CD14-positive monocyte (primary cell): ENCODE measurements around the gene STAT4. TPM values are rescaled to one million over a fixed set of nuclear protein-coding genes. Genes with fewer than 3 reads are reported as not detected.

Source experiments
- DNase-seq, 3 donors: peaks; one replicate each; pipeline ENCODE4 v3.0.0-alpha.2; 2011 to 2022
- H2AFZ ChIP-seq: 2 replicates; pipeline ENCODE4 v1.6.0; 2012; ENCODE audit warnings: mild to moderate bottlenecking, low read depth, low read length, inconsistent platforms; ENCODE audit not compliant: insufficient read depth, poor library complexity, severe bottlenecking
- H3K27ac ChIP-seq, 2 donors: 1 replicate in 1 of 2; 2 replicates in 1 of 2; pipeline ENCODE4 v1.5.1; 2012 to 2013; ENCODE audit warnings: low read length in 2 of 2, control low read depth in 1 of 2, inconsistent platforms in 1 of 2, low read depth in 1 of 2, mild to moderate bottlenecking in 1 of 2
- H3K27me3 ChIP-seq, 2 donors: one replicate each; pipeline versions ENCODE4 v1.6.0 to v1.6.1; 2011 to 2013; ENCODE audit warnings: low read length in 2 of 2; ENCODE audit not compliant: control insufficient read depth in 2 of 2, insufficient read depth in 2 of 2
- H3K36me3 ChIP-seq, 2 donors: replicated peaks in 1 of 2; 1 replicate in 1 of 2; 2 replicates in 1 of 2; pipeline versions ENCODE4 v1.5.1 to v1.6.1; 2012 to 2013; ENCODE audit warnings: low read length in 2 of 2, control low read depth in 1 of 2, inconsistent platforms in 1 of 2, mild to moderate bottlenecking in 1 of 2; ENCODE audit not compliant: insufficient read depth in 2 of 2, control insufficient read depth in 1 of 2
- H3K4me1 ChIP-seq, 2 donors: 1 replicate in 1 of 2; 2 replicates in 1 of 2; pipeline versions ENCODE4 v1.5.1 to v1.6.1; 2012 to 2013; ENCODE audit warnings: low read length in 2 of 2, control low read depth in 1 of 2, inconsistent platforms in 1 of 2, mild to moderate bottlenecking in 1 of 2, moderate library complexity in 1 of 2; ENCODE audit not compliant: insufficient read depth in 2 of 2, control insufficient read depth in 1 of 2
- H3K4me2 ChIP-seq: replicated peaks from 2 replicates; pipeline ENCODE3; 2012; ENCODE audit warnings: low read length, moderate library complexity, mild to moderate bottlenecking; ENCODE audit not compliant: poor library complexity, severe bottlenecking; ENCODE audit errors: extremely low read depth
- H3K4me3 ChIP-seq, 3 experiments: fragments of 200-600 bp in 1 of 3; sonication (generic) in 1 of 3; replicated peaks in 1 of 3; 1 replicate in 2 of 3; 2 replicates in 1 of 3; pipeline ENCODE4 v1.5.1; 2011 to 2013; ENCODE audit warnings: low read length in 3 of 3, mild to moderate bottlenecking in 3 of 3, control low read depth in 2 of 3, low read depth in 2 of 3, inconsistent platforms in 1 of 3, moderate library complexity in 1 of 3
- H3K79me2 ChIP-seq: 2 replicates; pipeline ENCODE4 v1.6.0; 2012; ENCODE audit warnings: mild to moderate bottlenecking, control low read depth, inconsistent platforms, low read length, moderate library complexity; ENCODE audit not compliant: insufficient read depth
- H3K9ac ChIP-seq: 2 replicates; pipeline ENCODE4 v1.6.0; 2017; ENCODE audit warnings: low read length, mild to moderate bottlenecking; ENCODE audit not compliant: insufficient read depth, poor library complexity, severe bottlenecking
- H3K9me3 ChIP-seq, 2 donors: replicated peaks in 1 of 2; 1 replicate in 1 of 2; 2 replicates in 1 of 2; pipeline versions ENCODE4 v1.5.1 to v1.6.1; 2012 to 2013; ENCODE audit warnings: low read length in 2 of 2, control low read depth in 1 of 2; ENCODE audit not compliant: control insufficient read depth in 1 of 2, insufficient read depth in 1 of 2
- H4K20me1 ChIP-seq: 2 replicates; pipeline ENCODE4 v1.6.0; 2012; ENCODE audit warnings: mild to moderate bottlenecking, low read length, control low read depth, moderate library complexity; ENCODE audit not compliant: insufficient read depth
- H3K27ac Mint-ChIP-seq, 7 donors: one replicate each; pipeline ENCODE4 v1.8.0; 2020; ENCODE audit warnings: mild to moderate bottlenecking in 7 of 7, mixed read lengths in 7 of 7, moderate library complexity in 6 of 7, inconsistent platforms in 2 of 7
- H3K27me3 Mint-ChIP-seq, 3 donors: one replicate each; pipeline ENCODE4 v1.8.0; 2021 to 2022; ENCODE audit warnings: low read depth in 3 of 3, mild to moderate bottlenecking in 3 of 3, mixed read lengths in 3 of 3, moderate library complexity in 3 of 3, inconsistent platforms in 1 of 3
- H3K36me3 Mint-ChIP-seq, 2 donors: one replicate each; pipeline ENCODE4 v1.8.0; 2020; ENCODE audit warnings: mixed read lengths in 2 of 2, inconsistent platforms in 1 of 2, mild to moderate bottlenecking in 1 of 2
- H3K4me1 Mint-ChIP-seq: one replicate; pipeline ENCODE4 v1.8.0; 2020; ENCODE audit warnings: mild to moderate bottlenecking, mixed read lengths
- H3K4me3 Mint-ChIP-seq, 2 donors: one replicate each; pipeline ENCODE4 v1.8.0; 2020; ENCODE audit warnings: mild to moderate bottlenecking in 2 of 2, mixed read lengths in 2 of 2, moderate library complexity in 1 of 2
- H3K9me3 Mint-ChIP-seq, 7 donors: one replicate each; pipeline ENCODE4 v1.8.0; 2020 to 2022; ENCODE audit warnings: mixed read lengths in 7 of 7, mild to moderate bottlenecking in 6 of 7, moderate library complexity in 6 of 7, inconsistent platforms in 2 of 7
- WGBS: methylation state at CpG from one replicate; pipeline ENCODE4 v1.1.5; 2013; ENCODE audit warnings: missing lambda C conversion rate; ENCODE audit not compliant: insufficient coverage; 5-methylcytosine and 5-hydroxymethylcytosine counted together
- intact Hi-C, 2 donors: fragments of 100-400 bp; cut with micrococcal nuclease; formaldehyde crosslinking; loops; one replicate each; pipeline versions ENCODE4 v1.15.0 to v1.15.1; 2023
- polyA plus RNA-seq, 3 donors: library from polyadenylated mRNA; depleted of rRNA in 1 of 3; unstranded in 2 of 3; stranded (reverse) in 1 of 3; fragments of 300-500 nt in 2 of 3; fragments of >200 nt in 1 of 3; fragmentation: Illumina TruSeq in 2 of 3; gene quantifications; 1 replicate in 2 of 3; 2 replicates in 1 of 3; pipeline ENCODE4 v1.2.3, GENCODE V29; 2012 to 2021
- TF ChIP-seq, protein P1 (sequence below): fragments of 200-600 bp; IDR thresholded peaks from one replicate; pipeline ENCODE4 v1.8.0; 2022; ENCODE audit warnings: antibody characterized with exemption, mild to moderate bottlenecking

STAT4 gene
- polyA plus RNA-seq, 3 donors = 0.31 to 0.52 (median 0.31) TPM

DNA sequence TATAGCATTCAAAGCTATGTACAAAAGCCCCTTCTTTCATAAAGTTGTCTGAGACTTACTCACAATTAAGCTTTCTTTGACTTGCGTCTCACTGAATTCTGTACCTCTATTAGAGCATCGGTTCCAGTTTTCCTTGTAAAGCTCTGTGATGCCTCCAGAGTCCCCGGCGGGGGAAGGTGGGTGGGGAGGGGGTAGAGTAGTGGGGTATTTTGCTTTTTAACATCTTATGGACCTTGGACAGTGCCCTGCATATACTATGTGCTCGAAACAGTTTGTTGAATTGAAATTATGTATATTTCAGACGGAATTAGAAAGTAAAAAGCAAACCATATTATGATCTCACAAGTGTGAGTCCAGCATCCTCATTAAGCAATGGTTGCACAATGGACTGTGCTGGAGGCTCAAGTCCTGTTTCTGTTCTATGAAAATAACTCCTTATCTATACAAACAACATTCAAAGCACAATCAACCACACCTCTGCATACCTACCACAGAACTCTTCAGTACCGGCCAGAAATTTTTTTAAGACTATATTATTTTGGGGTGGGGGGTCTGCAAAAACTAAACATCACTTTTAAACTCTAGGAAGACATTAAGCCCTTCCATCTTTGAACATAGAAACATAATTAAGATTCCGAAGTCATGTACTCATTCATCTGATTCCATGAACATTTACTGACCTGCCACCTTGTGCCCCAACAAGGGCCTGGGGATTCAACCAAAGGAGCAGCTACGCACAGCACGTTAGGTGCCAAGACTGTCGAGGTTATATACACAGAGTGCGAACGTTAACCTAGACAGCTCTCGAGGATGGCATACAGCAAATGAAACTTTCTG lies 137.7 kb downstream of the STAT4 start:
- Mint-ChIP-seq H3K4me3 (no peak overlapping the region), H3K4me1 (peaks cover 12% of the 10 kb centered on the region), H3K9me3 (peaks cover 0 to 4% (median 0%) of the 10 kb centered on the region in 7 donors), H3K36me3 (peaks cover 20 to 31% of the 10 kb centered on the region in 2 donors), H3K27ac (no peak overlapping the region), H3K27me3 (peaks cover 0 to 2% (median 0%) of the 10 kb centered on the region in 3 donors)
- peak overlapping the region; percentile 85 for H3K9ac ChIP-seq
- peak overlapping the region; percentile 83 for H2AFZ ChIP-seq
- H3K27me3 ChIP-seq = no peaks in the 10 kb centered on the region
- peaks cover 36 to 38% of the 10 kb centered on the region in 2 donors for H3K4me1 ChIP-seq
- H3K27ac ChIP-seq = peak overlapping the region; percentile 84 to 90
- TF ChIP-seq, protein P1, sequence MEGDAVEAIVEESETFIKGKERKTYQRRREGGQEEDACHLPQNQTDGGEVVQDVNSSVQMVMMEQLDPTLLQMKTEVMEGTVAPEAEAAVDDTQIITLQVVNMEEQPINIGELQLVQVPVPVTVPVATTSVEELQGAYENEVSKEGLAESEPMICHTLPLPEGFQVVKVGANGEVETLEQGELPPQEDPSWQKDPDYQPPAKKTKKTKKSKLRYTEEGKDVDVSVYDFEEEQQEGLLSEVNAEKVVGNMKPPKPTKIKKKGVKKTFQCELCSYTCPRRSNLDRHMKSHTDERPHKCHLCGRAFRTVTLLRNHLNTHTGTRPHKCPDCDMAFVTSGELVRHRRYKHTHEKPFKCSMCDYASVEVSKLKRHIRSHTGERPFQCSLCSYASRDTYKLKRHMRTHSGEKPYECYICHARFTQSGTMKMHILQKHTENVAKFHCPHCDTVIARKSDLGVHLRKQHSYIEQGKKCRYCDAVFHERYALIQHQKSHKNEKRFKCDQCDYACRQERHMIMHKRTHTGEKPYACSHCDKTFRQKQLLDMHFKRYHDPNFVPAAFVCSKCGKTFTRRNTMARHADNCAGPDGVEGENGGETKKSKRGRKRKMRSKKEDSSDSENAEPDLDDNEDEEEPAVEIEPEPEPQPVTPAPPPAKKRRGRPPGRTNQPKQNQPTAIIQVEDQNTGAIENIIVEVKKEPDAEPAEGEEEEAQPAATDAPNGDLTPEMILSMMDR = no peak
- no peaks in the 10 kb centered on the region for H3K9me3 ChIP-seq
- H3K79me2 ChIP-seq = peaks cover 59% of the 10 kb centered on the region
- H4K20me1 ChIP-seq = peaks cover 57% of the 10 kb centered on the region
- peaks cover 32 to 46% of the 10 kb centered on the region in 2 donors for H3K36me3 ChIP-seq
- DNase-seq = peak; percentile 45 to 63 (median 62)
- peak overlapping the region; percentile 73 to 99 (median 81) for H3K4me3 ChIP-seq
- H3K4me2 ChIP-seq = peak overlapping the region; percentile 84
- 32% methylated on average over 10 of the region's 14 CpGs for WGBS
- intact Hi-C loops = loop anchor here in 1 of 2 donors (5.0 kb wide), 1 partner anchor 46 kb away; no protein-coding TSS in a partner anchor

DNA sequence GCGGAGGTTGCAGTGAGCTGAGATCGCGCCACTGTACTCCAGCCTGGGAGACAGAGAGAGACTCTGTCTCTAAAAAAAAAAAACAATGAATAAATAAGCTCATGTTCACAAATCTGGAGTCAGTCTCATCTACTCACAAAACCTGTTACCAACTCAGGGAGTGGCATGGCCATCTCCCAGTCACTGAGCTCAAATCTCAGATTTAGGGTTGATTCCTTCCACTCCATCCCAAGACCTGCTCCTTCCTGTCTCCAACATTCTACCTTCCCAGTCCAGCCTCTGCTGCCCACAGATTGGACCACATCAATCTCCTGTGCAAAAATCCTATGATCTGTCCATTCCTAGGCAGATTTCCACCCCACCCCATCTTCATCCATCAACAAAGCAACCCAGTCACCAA lies 138.4 kb downstream of the STAT4 start:
- no CpG with 5 or more reads among the region's 3 CpGs for WGBS
- Histone ChIP-seq H4K20me1 (peaks cover 64% of the 10 kb centered on the region), H3K79me2 (peaks cover 66% of the 10 kb centered on the region), H2AFZ (no peak overlapping the region), H3K27me3 (no peaks in the 10 kb centered on the region), H3K4me2 (peak overlapping the region; percentile 84), H3K27ac (peak overlapping the region in 1 of 2 donors; percentile 90), H3K4me3 (peak overlapping the region; percentile 73 to 99 (median 81)), H3K4me1 (peaks cover 36 to 38% of the 10 kb centered on the region in 2 donors), H3K9ac (peak overlapping the region; percentile 85), H3K9me3 (no peaks in the 10 kb centered on the region), H3K36me3 (peaks cover 39 to 53% of the 10 kb centered on the region in 2 donors)
- intact Hi-C loops = loop anchor here in 1 of 2 donors (5.0 kb wide), 1 partner anchor 45 kb away; no protein-coding TSS in a partner anchor
- H3K9me3 Mint-ChIP-seq = peaks cover 0 to 4% (median 0%) of the 10 kb centered on the region in 7 donors
- TF ChIP-seq, protein P1 = no peak
- no peak overlapping the region for H3K27ac Mint-ChIP-seq
- no peak overlapping the region for H3K4me3 Mint-ChIP-seq
- H3K4me1 Mint-ChIP-seq = peaks cover 12% of the 10 kb centered on the region
- no peak for DNase-seq
- peaks cover 27 to 39% of the 10 kb centered on the region in 2 donors for H3K36me3 Mint-ChIP-seq
- peaks cover 0 to 2% (median 0%) of the 10 kb centered on the region in 3 donors for H3K27me3 Mint-ChIP-seq
